ENCODE measurements around the gene CMSS1. TPM values are rescaled to one million over a fixed set of nuclear protein-coding genes. Genes with fewer than 3 reads are reported as not detected.

The CMSS1 gene
- total and polyA plus RNA-seq, 2 donors (not counting 1 experiment from before 2014, with no cell fraction given), result 7.3 to 22.8 TPM

- H3K79me2 ChIP-seq (ENCODE audit: control insufficient read depth, insufficient read depth, low read length), result no peaks in the 10 kb centered on the region
- DNase-seq (no peak), ATAC-seq (ENCODE audit: low read depth) (no peak)
- CTCF ChIA-PET, result no interaction called here
- no CpG with 5 or more reads among the region's 1 CpG for WGBS (ENCODE audit: insufficient coverage)
- H3K4me3 ChIP-seq (ENCODE audit: control extremely low read depth in 1 of 5, extremely low read depth in 1 of 5, insufficient read depth in 1 of 5, low read depth in 2 of 5, low read length in 4 of 5), result no peak overlapping the region
- H4K20me1 ChIP-seq (ENCODE audit: control insufficient read depth, insufficient read depth, low read length, poor library complexity, severe bottlenecking), result no peaks in the 10 kb centered on the region
- no peak overlapping the region for H3K27ac Mint-ChIP-seq
- H3K4me3 Mint-ChIP-seq, result no peak overlapping the region
- POLR2A ChIA-PET, result no interaction called here
- TF ChIP-seq CTCF (IDR thresholded peaks at IDR 0.05), result no peak
- no peak for TF ChIP-seq EZH2 (IDR thresholded peaks at IDR 0.05; ENCODE audit: borderline replicate concordance, insufficient read depth, low read depth, low read length, poor library complexity, severe bottlenecking)
- H3K4me1 Mint-ChIP-seq, result no peaks in the 10 kb centered on the region
- H3K4me2 ChIP-seq (replicated peaks; ENCODE audit: low read depth, low read length, poor library complexity, severe bottlenecking), result no peak overlapping the region
- H3K27me3 ChIP-seq (replicated peaks in 1 of 4; ENCODE audit: control extremely low read depth in 1 of 4, control insufficient read depth in 3 of 4, insufficient read depth in 4 of 4, low read length in 3 of 4), result peaks cover 0 to 3% (median under 1%) of the 10 kb centered on the region in 4 experiments
- no peak overlapping the region for H2AFZ ChIP-seq (ENCODE audit: insufficient read depth, low read depth, low read length, poor library complexity, severe bottlenecking)
- no peak overlapping the region for H3K9ac ChIP-seq (ENCODE audit: low read length)
- peaks cover 0 to 10% (median 1%) of the 10 kb centered on the region in 3 donors for H3K9me3 ChIP-seq (ENCODE audit: control extremely low read depth in 1 of 3, control insufficient read depth in 2 of 3, insufficient read depth in 1 of 3, low read length in 2 of 3)
- intact Hi-C loops (cut with micrococcal nuclease), result no loop called here
- H3K27ac ChIP-seq (ENCODE audit: low read length in 2 of 2), result no peak overlapping the region
- H3K4me1 ChIP-seq (ENCODE audit: control insufficient read depth in 2 of 2, insufficient read depth in 2 of 2, low read length in 2 of 2), result no peaks in the 10 kb centered on the region
- H3K36me3 ChIP-seq (replicated peaks in 1 of 2; ENCODE audit: control extremely low read depth in 1 of 2, control insufficient read depth in 1 of 2, extremely low read depth in 1 of 2, insufficient read depth in 2 of 2, low read length in 1 of 2), result no peaks in the 10 kb centered on the region
- H3K27me3 Mint-ChIP-seq, result peaks cover 19% of the 10 kb centered on the region
- peaks cover 10% of the 10 kb centered on the region for H3K9me3 Mint-ChIP-seq (ENCODE audit: insufficient read depth)
These were observed 403.5 kb downstream of the CMSS1 start for GRCh38 chr3:100221159-100221558.

GRCh38 chr3:100225193-100225592, 407.5 kb downstream of the CMSS1 start:
- no peak for DNase-seq

More at GRCh38 chr3:100225193-100225592, 407.5 kb downstream of the CMSS1 start:
- WGBS (ENCODE audit: insufficient coverage), result 94% methylated on average over 26 of the region's 26 CpGs
- peaks cover 4% of the 10 kb centered on the region for H3K9me3 Mint-ChIP-seq (ENCODE audit: insufficient read depth)
- H3K27me3 ChIP-seq (replicated peaks in 1 of 4; ENCODE audit: control extremely low read depth in 1 of 4, control insufficient read depth in 3 of 4, insufficient read depth in 4 of 4, low read length in 3 of 4), result no peaks in the 10 kb centered on the region
- H3K36me3 ChIP-seq (replicated peaks in 1 of 2; ENCODE audit: control extremely low read depth in 1 of 2, control insufficient read depth in 1 of 2, extremely low read depth in 1 of 2, insufficient read depth in 2 of 2, low read length in 1 of 2), result no peaks in the 10 kb centered on the region
- no peaks in the 10 kb centered on the region for H3K27me3 Mint-ChIP-seq
- no peak overlapping the region for H2AFZ ChIP-seq (ENCODE audit: insufficient read depth, low read depth, low read length, poor library complexity, severe bottlenecking)
- H3K79me2 ChIP-seq (ENCODE audit: control insufficient read depth, insufficient read depth, low read length), result no peaks in the 10 kb centered on the region
- CTCF ChIA-PET, result no interaction called here
- no peak for ATAC-seq (ENCODE audit: low read depth)
- no peaks in the 10 kb centered on the region for H3K4me1 Mint-ChIP-seq
- no peak overlapping the region for H3K27ac ChIP-seq (ENCODE audit: low read length in 2 of 2)
- H3K4me1 ChIP-seq (ENCODE audit: control insufficient read depth in 2 of 2, insufficient read depth in 2 of 2, low read length in 2 of 2), result no peaks in the 10 kb centered on the region
- POLR2A ChIA-PET, result no interaction called here
- no peaks in the 10 kb centered on the region for H4K20me1 ChIP-seq (ENCODE audit: control insufficient read depth, insufficient read depth, low read length, poor library complexity, severe bottlenecking)
- no peak overlapping the region for H3K9ac ChIP-seq (ENCODE audit: low read length)
- no peak for TF ChIP-seq CTCF (IDR thresholded peaks at IDR 0.05)
- intact Hi-C loops (cut with micrococcal nuclease), result no loop called here
- no peak overlapping the region for H3K4me2 ChIP-seq (replicated peaks; ENCODE audit: low read depth, low read length, poor library complexity, severe bottlenecking)
- no peak overlapping the region for H3K4me3 Mint-ChIP-seq
- H3K27ac Mint-ChIP-seq, result no peak overlapping the region
- peaks cover 0 to 8% (median 0%) of the 10 kb centered on the region in 3 donors for H3K9me3 ChIP-seq (ENCODE audit: control extremely low read depth in 1 of 3, control insufficient read depth in 2 of 3, insufficient read depth in 1 of 3, low read length in 2 of 3)
- H3K4me3 ChIP-seq (ENCODE audit: control extremely low read depth in 1 of 5, extremely low read depth in 1 of 5, insufficient read depth in 1 of 5, low read depth in 2 of 5, low read length in 4 of 5), result no peak overlapping the region

Data from B cell (primary cell).